KMS-11 (cell line): ENCODE data around the gene TAF4.

Experiments
- H2AFZ ChIP-seq: fragments of 200-600 bp; sonication (generic); 2 replicates; pipeline ENCODE4 v1.6.1; 2016; ENCODE audit warnings: antibody characterized with exemption, mixed run types, low read depth
- H3K27ac ChIP-seq: fragments of 200-600 bp; sonication (generic); 2 replicates; pipeline ENCODE4 v1.6.1; 2016; ENCODE audit warnings: mild to moderate bottlenecking, mixed run types
- H3K27me3 ChIP-seq: fragments of 200-600 bp; sonication (generic); 2 replicates; pipeline ENCODE4 v1.6.1; 2017; ENCODE audit warnings: mild to moderate bottlenecking, low read depth, mixed run types, moderate library complexity; ENCODE audit not compliant: insufficient read depth
- H3K36me3 ChIP-seq: fragments of 200-600 bp; sonication (generic); 2 replicates; pipeline ENCODE4 v1.6.1; 2017; ENCODE audit warnings: mild to moderate bottlenecking, mixed run types; ENCODE audit not compliant: insufficient read depth
- H3K4me1 ChIP-seq: fragments of 200-600 bp; sonication (generic); 2 replicates; pipeline ENCODE4 v1.6.1; 2016; ENCODE audit warnings: mild to moderate bottlenecking, low read depth, mixed run types; ENCODE audit not compliant: poor library complexity, severe bottlenecking
- H3K4me2 ChIP-seq: fragments of 200-600 bp; sonication (generic); 2 replicates; pipeline ENCODE4 v1.7.0; 2016; ENCODE audit warnings: mild to moderate bottlenecking, mixed run types
- H3K4me3 ChIP-seq: fragments of 200-600 bp; sonication (generic); IDR thresholded peaks from 2 replicates; pipeline ENCODE4 v1.6.1; 2017; ENCODE audit warnings: low read depth, low read length, mixed read lengths; ENCODE audit not compliant: insufficient read depth
- H3K79me2 ChIP-seq: fragments of 200-600 bp; sonication (generic); 2 replicates; pipeline ENCODE4 v1.6.1; 2016; ENCODE audit warnings: low read depth, mixed run types; ENCODE audit not compliant: insufficient read depth
- H3K9ac ChIP-seq: fragments of 200-600 bp; sonication (generic); 2 replicates; pipeline ENCODE4 v1.6.1; 2016; ENCODE audit warnings: mild to moderate bottlenecking, mixed run types
- H4K20me1 ChIP-seq: fragments of 200-600 bp; sonication (generic); 2 replicates; pipeline ENCODE4 v1.6.1; 2016; ENCODE audit warnings: mild to moderate bottlenecking, mixed run types; ENCODE audit not compliant: insufficient read depth
- CTCF ChIP-seq: fragments of 200-600 bp; sonication (generic); conservative IDR thresholded peaks from 2 replicates; pipeline ENCODE4 v1.6.1; 2017; ENCODE audit warnings: low read depth, mild to moderate bottlenecking, antibody characterized with exemption, low read length, moderate library complexity, mixed read lengths

The TAF4 gene

GRCh38 chr20:61968932-61969331, 96.7 kb downstream of the TAF4 start:
- Histone ChIP-seq H3K27me3 (0 out of 2 replicates have a peak, but pooled peaks cover under 1% of the 10 kb centered on the region), H3K27ac (no peak overlapping the region), H3K36me3 (no peaks in the 10 kb centered on the region; the same call in 1 of the 2 replicates), H3K4me1 (no peaks in the 10 kb centered on the region), H3K79me2 (no peaks in the 10 kb centered on the region), H3K4me3 (no peak overlapping the region), H4K20me1 (no peaks in the 10 kb centered on the region), H3K9ac (no peak overlapping the region), H2AFZ (no peak overlapping the region), H3K4me2 (no peak overlapping the region)
- TF ChIP-seq CTCF, result no peak

- no peak for TF ChIP-seq CTCF
- Histone ChIP-seq H3K36me3 (no peaks in the 10 kb centered on the region), H3K27me3 (0 out of 2 replicates have a peak, but pooled peaks cover 6% of the 10 kb centered on the region), H2AFZ (no peak overlapping the region), H3K9ac (no peak overlapping the region), H3K27ac (no peak overlapping the region), H3K4me2 (no peak overlapping the region), H3K4me1 (no peaks in the 10 kb centered on the region), H3K4me3 (no peak overlapping the region), H3K79me2 (no peaks in the 10 kb centered on the region), H4K20me1 (no peaks in the 10 kb centered on the region)
Measured at GRCh38 chr20:61968036-61968810, 97.5 kb downstream of the TAF4 start.

DNA sequence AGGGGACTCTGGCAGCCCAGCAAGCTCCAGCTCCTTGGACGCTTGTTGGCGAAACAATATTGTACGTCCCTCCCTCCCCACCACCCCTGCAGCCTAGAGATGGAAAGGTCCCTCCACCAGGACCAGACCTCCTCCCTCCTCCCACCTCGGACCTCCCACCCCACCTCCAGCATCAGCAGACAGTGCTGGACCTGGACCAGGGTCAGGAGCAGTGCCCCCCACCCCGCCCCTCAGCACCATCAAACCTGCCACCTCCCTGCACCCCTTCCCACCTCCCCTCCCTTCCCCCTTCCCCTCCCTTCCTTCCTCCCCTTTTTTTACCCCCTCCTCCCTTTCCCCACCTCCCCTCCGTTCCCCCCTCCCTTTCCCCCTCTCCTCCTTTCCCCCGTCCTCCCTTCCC, 98.4 kb downstream of the TAF4 start:
- no peak for TF ChIP-seq CTCF
- H4K20me1 ChIP-seq, result no peaks in the 10 kb centered on the region

GRCh38 chr20:61966492-61967244, 99.0 kb downstream of the TAF4 start:
- Histone ChIP-seq H3K4me3 (no peak overlapping the region), H3K4me1 (no peaks in the 10 kb centered on the region), H3K27me3 (0 out of 2 replicates have a peak, but pooled peaks cover 6% of the 10 kb centered on the region), H4K20me1 (no peaks in the 10 kb centered on the region), H3K36me3 (no peaks in the 10 kb centered on the region), H3K4me2 (no peak overlapping the region), H3K27ac (no peak overlapping the region), H3K9ac (no peak overlapping the region), H3K79me2 (no peaks in the 10 kb centered on the region), H2AFZ (no peak overlapping the region)
- no peak for TF ChIP-seq CTCF

More for the DNA sequence above, 98.4 kb downstream of the TAF4 start:
- Histone ChIP-seq H3K4me1 (no peaks in the 10 kb centered on the region), H2AFZ (no peak overlapping the region), H3K27me3 (0 out of 2 replicates have a peak, but pooled peaks cover 6% of the 10 kb centered on the region), H3K4me2 (no peak overlapping the region), H3K79me2 (no peaks in the 10 kb centered on the region), H3K4me3 (no peak overlapping the region), H3K27ac (no peak overlapping the region), H3K36me3 (no peaks in the 10 kb centered on the region), H3K9ac (no peak overlapping the region)
